Measurements from ENCODE around the gene HCFC2.

GRCh38 chr12:104091136-104091535, 26.8 kb downstream of the HCFC2 start:
- no peak for TF ChIP-seq CTCF (IDR thresholded peaks at IDR 0.05)
- no peak for TF ChIP-seq POLR2AphosphoS5 (IDR thresholded peaks at IDR 0.05; ENCODE audit: insufficient read depth in 1 of 2, low read depth in 1 of 2)
